OCI-LY7 (cell line): ENCODE results near the gene SPAG5. TPM values are rescaled to one million over a fixed set of nuclear protein-coding genes. Genes with fewer than 3 reads are reported as not detected.

Experiments
- BruUV-seq: library from RNA; stranded (reverse); fragments of 400-500 nt; replicated peaks from 2 replicates; lab custom pipeline; 2021; lab: Mats Ljungman, UMichigan
- CTCF ChIA-PET: fragments of 300-600 bp; sonication (Branson Sonifier 250); formaldehyde crosslinking; loops from one replicate; lab custom pipeline; 2022; ENCODE audit warnings: antibody characterized with exemption; ENCODE audit not compliant: unreplicated experiment; lab: Charles Lee
- POLR2A ChIA-PET: fragments of 300-600 bp; sonication (Branson Sonifier 250); formaldehyde crosslinking; loops from one replicate; lab custom pipeline; 2022; ENCODE audit warnings: antibody characterized with exemption; lab: Charles Lee
- DNase-seq: peaks from one replicate; pipeline ENCODE4 v3.0.0-alpha.2; 2015; ENCODE audit warnings: low spot score
- H2AFZ ChIP-seq: fragments of 200-600 bp; sonication (generic), shearing (Covaris generic); 2 replicates; pipeline ENCODE4 v1.6.1; 2014; ENCODE audit warnings: mild to moderate bottlenecking, antibody characterized with exemption, low read length, moderate library complexity
- H3K27ac ChIP-seq: fragments of 200-600 bp; sonication (generic); 2 replicates; pipeline ENCODE4 v1.5.1; 2014; ENCODE audit warnings: mixed run types, low read depth, mild to moderate bottlenecking, moderate library complexity, low read length, inconsistent platforms; ENCODE audit not compliant: poor library complexity, severe bottlenecking
- H3K36me3 ChIP-seq: fragments of 200-600 bp; sonication (generic); 2 replicates; pipeline ENCODE4 v1.6.1; 2014; ENCODE audit warnings: mild to moderate bottlenecking, antibody characterized with exemption, low read length, moderate library complexity, mixed read lengths; ENCODE audit not compliant: insufficient read depth
- H3K4me1 ChIP-seq: fragments of 200-600 bp; sonication (generic); 2 replicates; pipeline ENCODE4 v1.5.1; 2014; ENCODE audit warnings: mild to moderate bottlenecking, low read length; ENCODE audit not compliant: insufficient read depth, poor library complexity, severe bottlenecking
- H3K4me2 ChIP-seq: fragments of 200-600 bp; sonication (generic); 2 replicates; pipeline ENCODE4 v1.6.1; 2014; ENCODE audit warnings: mild to moderate bottlenecking, low read length
- H3K4me3 ChIP-seq: fragments of 200-600 bp; sonication (generic); 2 replicates; pipeline ENCODE4 v1.5.1; 2014; ENCODE audit warnings: mild to moderate bottlenecking, low read depth, low read length; ENCODE audit not compliant: poor library complexity, severe bottlenecking
- H3K79me2 ChIP-seq: fragments of 200-600 bp; sonication (generic); 2 replicates; pipeline ENCODE4 v1.6.1; 2016; ENCODE audit warnings: low read depth, mild to moderate bottlenecking, low read length, moderate library complexity, mixed read lengths; ENCODE audit not compliant: insufficient read depth
- H3K9me2 ChIP-seq: fragments of 200-600 bp; sonication (generic); 2 replicates; pipeline ENCODE4 v1.6.1; 2016; ENCODE audit warnings: mild to moderate bottlenecking, low read length, mixed read lengths; ENCODE audit not compliant: insufficient read depth
- H3K9me3 ChIP-seq: fragments of 200-600 bp; sonication (generic); 2 replicates; pipeline ENCODE4 v1.6.1; 2014; ENCODE audit warnings: mild to moderate bottlenecking, mixed run types, low read length, mixed read lengths
- H4K20me1 ChIP-seq: fragments of 200-600 bp; sonication (generic); 2 replicates; pipeline ENCODE4 v1.6.1; 2014; ENCODE audit warnings: mild to moderate bottlenecking, antibody characterized with exemption, low read length, moderate library complexity, mixed read lengths; ENCODE audit not compliant: insufficient read depth
- EZH2phosphoT487 ChIP-seq: fragments of 200-600 bp; sonication (generic); IDR thresholded peaks from 2 replicates; pipeline ENCODE4 v1.6.1; 2018; ENCODE audit warnings: low read depth, borderline replicate concordance, mild to moderate bottlenecking, mixed run types, antibody characterized with exemption, low read length, moderate library complexity, mixed read lengths
- intact Hi-C: fragments of 100-400 bp; cut with micrococcal nuclease; formaldehyde crosslinking; loops from one replicate; pipeline ENCODE4 v1.10.0; 2022; ENCODE audit not compliant: unreplicated experiment
- total RNA-seq, 2 experiments: library from RNA; depleted of rRNA in 1 of 2; stranded (reverse); fragments of >200 nt in 1 of 2; shearing (Covaris generic) in 1 of 2; gene quantifications; 2 replicates each; pipeline ENCODE4 v1.2.3, GENCODE V29; 2014 to 2022
- TF ChIP-seq, protein P1 (sequence below): fragments of 200-600 bp; sonication (generic); conservative IDR thresholded peaks from 2 replicates; pipeline ENCODE4 v1.5.1; 2014; ENCODE audit warnings: mild to moderate bottlenecking, antibody characterized with exemption, low read length, moderate library complexity, mixed read lengths

The SPAG5 gene
- total RNA-seq, 2 experiments from 2014 or later, result 152 to 161 TPM

DNA sequence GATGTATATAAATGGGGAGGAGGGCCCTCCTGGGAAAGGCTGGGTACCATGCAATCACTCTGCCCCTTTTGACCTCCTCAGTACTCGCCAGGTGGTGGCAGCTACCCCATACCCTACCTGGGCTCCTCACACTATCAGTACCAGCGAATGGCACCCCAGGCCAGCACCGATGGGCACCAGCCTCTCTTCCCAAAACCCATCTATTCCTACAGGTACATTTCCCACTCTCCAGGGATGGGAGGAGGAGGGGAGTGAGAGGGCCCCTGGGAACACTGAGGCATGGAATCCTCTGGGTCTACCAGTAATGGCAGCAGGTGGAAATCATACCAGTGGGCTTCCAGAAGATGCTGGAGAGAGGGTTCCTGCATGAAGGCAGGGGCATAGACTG is 69.8 kb downstream of the SPAG5 start:
- Histone ChIP-seq H4K20me1 (no peaks in the 10 kb centered on the region), H3K4me3 (no peak overlapping the region), H3K36me3 (no peaks in the 10 kb centered on the region), H3K27ac (no peak overlapping the region), H3K4me1 (no peaks in the 10 kb centered on the region), H3K9me3 (no peaks in the 10 kb centered on the region), H3K9me2 (no peaks in the 10 kb centered on the region), H3K4me2 (no peak overlapping the region), H3K79me2 (no peaks in the 10 kb centered on the region), H2AFZ (no peak overlapping the region)
- ChIA-PET POLR2A (no interaction called here), CTCF (no interaction called here)
- BruUV-seq, result no TSS peak
- intact Hi-C loops, result no loop called here
- DNase-seq, result no peak
- no peak for TF ChIP-seq EZH2phosphoT487
- TF ChIP-seq, protein P1, sequence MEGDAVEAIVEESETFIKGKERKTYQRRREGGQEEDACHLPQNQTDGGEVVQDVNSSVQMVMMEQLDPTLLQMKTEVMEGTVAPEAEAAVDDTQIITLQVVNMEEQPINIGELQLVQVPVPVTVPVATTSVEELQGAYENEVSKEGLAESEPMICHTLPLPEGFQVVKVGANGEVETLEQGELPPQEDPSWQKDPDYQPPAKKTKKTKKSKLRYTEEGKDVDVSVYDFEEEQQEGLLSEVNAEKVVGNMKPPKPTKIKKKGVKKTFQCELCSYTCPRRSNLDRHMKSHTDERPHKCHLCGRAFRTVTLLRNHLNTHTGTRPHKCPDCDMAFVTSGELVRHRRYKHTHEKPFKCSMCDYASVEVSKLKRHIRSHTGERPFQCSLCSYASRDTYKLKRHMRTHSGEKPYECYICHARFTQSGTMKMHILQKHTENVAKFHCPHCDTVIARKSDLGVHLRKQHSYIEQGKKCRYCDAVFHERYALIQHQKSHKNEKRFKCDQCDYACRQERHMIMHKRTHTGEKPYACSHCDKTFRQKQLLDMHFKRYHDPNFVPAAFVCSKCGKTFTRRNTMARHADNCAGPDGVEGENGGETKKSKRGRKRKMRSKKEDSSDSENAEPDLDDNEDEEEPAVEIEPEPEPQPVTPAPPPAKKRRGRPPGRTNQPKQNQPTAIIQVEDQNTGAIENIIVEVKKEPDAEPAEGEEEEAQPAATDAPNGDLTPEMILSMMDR, result no peak

DNA sequence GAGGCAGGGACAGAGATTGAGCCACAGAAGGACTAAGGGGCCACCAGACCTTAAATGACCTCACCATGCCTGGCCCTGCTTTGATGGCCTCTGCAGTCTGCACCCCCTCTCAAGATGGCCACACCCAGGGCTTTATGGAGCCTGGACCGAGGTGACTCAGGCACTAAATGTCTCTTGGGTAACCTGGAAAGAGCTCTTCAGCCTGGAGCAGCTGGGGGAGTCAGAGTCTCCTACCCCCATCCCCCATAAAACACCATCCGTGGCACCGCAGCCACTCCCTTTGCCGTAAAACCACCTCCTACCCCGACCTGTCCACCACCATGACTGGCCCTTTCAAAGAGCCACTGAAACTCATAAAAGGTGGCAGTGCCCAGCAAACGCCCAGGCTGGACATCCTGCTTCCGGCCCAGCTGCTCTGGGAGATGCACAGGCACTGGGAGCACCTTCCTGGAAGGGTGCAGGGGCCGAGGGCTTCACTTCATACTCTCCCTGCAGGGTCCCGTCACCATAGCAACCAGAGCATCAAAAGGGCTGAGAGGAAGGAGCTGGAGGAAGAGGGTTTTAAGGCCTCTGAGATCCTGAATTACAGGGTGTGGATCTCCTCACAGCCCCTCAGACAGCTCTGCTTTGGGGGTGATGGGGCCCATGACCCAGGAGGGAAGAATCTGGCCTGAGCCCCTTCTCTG is 70.4 kb downstream of the SPAG5 start:
- no peaks in the 10 kb centered on the region for H3K9me3 ChIP-seq
- no peak overlapping the region for H3K4me3 ChIP-seq
- no peaks in the 10 kb centered on the region for H3K79me2 ChIP-seq
- TF ChIP-seq, protein P1, result no peak
- TF ChIP-seq EZH2phosphoT487, result no peak
- intact Hi-C loops, result no loop called here
- H2AFZ ChIP-seq, result no peak overlapping the region
- no TSS peak for BruUV-seq
- H3K9me2 ChIP-seq, result no peaks in the 10 kb centered on the region
- ChIA-PET CTCF (no interaction called here), POLR2A (no interaction called here)
- no peaks in the 10 kb centered on the region for H3K36me3 ChIP-seq
- no peak overlapping the region for H3K27ac ChIP-seq
- DNase-seq, result no peak
- no peak overlapping the region for H3K4me2 ChIP-seq
- H4K20me1 ChIP-seq, result no peaks in the 10 kb centered on the region
- H3K4me1 ChIP-seq, result no peaks in the 10 kb centered on the region

DNA sequence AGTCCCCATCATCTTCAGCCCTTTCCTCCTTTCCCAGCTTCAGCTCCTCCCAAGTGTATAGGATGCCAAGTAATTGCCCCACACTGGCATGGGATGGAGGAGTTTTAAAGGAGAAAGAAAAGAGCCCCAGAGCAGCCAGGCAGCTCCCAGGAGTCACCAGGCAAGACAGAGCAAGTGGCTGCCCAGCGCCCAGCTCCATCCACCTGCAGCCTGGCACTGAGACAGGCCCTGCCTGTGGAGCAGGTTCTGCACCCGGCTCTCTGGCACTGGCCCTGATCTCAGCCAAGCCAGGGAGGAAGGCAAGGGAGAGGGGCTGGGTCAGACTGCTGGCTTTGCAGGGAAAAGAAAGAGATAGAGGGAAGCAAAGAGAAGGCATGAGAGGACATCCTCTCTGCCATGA is 71.0 kb downstream of the SPAG5 start:
- H4K20me1 ChIP-seq, result no peaks in the 10 kb centered on the region
- intact Hi-C loops, result no loop called here
- ChIA-PET POLR2A (no interaction called here), CTCF (no interaction called here)
- H3K9me2 ChIP-seq, result no peaks in the 10 kb centered on the region
- H2AFZ ChIP-seq, result no peak overlapping the region
- H3K4me2 ChIP-seq, result no peak overlapping the region
- H3K79me2 ChIP-seq, result no peaks in the 10 kb centered on the region
- TF ChIP-seq, protein P1, result no peak
- no peak for TF ChIP-seq EZH2phosphoT487
- H3K27ac ChIP-seq, result no peak overlapping the region
- DNase-seq, result no peak
- no peak overlapping the region for H3K4me3 ChIP-seq
- H3K9me3 ChIP-seq, result no peaks in the 10 kb centered on the region
- no peaks in the 10 kb centered on the region for H3K36me3 ChIP-seq
- no TSS peak for BruUV-seq
- H3K4me1 ChIP-seq, result no peaks in the 10 kb centered on the region
